Measurements from ENCODE around the gene LTO1.

LTO1 gene

DNA sequence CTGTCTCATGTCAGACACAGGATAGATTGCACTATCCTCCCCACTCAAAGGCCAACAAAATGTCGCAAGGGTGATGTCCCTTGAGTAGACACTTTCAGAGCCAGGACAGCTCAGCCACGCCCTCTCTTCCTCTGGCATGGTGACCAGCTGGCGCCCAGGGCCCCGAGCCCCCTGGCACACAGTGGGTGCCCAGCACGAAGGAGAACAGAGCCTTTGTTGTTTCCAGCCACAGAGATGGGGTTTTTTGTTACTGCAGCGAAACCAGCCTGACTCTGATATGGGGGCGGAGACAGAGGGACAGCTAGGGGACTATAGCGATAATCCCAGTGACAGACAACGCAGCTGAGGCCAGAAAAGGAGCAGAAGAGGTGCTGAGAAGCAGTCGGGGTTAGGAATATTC lies 57.5 kb downstream of the LTO1 start:
- Histone ChIP-seq H3K27ac (replicated peaks) (no peak overlapping the region), H3K27me3 (ENCODE audit: insufficient read depth, poor library complexity, severe bottlenecking) (no peaks in the 10 kb centered on the region), H3K4me3 (replicated peaks; ENCODE audit: insufficient read depth, low read length) (no peak overlapping the region)
- DNase-seq (ENCODE audit: low read depth in 1 of 2, low spot score in 1 of 2), result no peak
- TF ChIP-seq, protein P1, sequence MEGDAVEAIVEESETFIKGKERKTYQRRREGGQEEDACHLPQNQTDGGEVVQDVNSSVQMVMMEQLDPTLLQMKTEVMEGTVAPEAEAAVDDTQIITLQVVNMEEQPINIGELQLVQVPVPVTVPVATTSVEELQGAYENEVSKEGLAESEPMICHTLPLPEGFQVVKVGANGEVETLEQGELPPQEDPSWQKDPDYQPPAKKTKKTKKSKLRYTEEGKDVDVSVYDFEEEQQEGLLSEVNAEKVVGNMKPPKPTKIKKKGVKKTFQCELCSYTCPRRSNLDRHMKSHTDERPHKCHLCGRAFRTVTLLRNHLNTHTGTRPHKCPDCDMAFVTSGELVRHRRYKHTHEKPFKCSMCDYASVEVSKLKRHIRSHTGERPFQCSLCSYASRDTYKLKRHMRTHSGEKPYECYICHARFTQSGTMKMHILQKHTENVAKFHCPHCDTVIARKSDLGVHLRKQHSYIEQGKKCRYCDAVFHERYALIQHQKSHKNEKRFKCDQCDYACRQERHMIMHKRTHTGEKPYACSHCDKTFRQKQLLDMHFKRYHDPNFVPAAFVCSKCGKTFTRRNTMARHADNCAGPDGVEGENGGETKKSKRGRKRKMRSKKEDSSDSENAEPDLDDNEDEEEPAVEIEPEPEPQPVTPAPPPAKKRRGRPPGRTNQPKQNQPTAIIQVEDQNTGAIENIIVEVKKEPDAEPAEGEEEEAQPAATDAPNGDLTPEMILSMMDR (IDR thresholded peaks at IDR 0.05; ENCODE audit: insufficient read depth, low read length), result no peak
- no peak for TF ChIP-seq POLR2AphosphoS5 (IDR thresholded peaks at IDR 0.05; ENCODE audit: low read depth)
- TF ChIP-seq GABPA (IDR thresholded peaks at IDR 0.05; ENCODE audit: low read depth), result no peak
- TF ChIP-seq, protein P2, sequence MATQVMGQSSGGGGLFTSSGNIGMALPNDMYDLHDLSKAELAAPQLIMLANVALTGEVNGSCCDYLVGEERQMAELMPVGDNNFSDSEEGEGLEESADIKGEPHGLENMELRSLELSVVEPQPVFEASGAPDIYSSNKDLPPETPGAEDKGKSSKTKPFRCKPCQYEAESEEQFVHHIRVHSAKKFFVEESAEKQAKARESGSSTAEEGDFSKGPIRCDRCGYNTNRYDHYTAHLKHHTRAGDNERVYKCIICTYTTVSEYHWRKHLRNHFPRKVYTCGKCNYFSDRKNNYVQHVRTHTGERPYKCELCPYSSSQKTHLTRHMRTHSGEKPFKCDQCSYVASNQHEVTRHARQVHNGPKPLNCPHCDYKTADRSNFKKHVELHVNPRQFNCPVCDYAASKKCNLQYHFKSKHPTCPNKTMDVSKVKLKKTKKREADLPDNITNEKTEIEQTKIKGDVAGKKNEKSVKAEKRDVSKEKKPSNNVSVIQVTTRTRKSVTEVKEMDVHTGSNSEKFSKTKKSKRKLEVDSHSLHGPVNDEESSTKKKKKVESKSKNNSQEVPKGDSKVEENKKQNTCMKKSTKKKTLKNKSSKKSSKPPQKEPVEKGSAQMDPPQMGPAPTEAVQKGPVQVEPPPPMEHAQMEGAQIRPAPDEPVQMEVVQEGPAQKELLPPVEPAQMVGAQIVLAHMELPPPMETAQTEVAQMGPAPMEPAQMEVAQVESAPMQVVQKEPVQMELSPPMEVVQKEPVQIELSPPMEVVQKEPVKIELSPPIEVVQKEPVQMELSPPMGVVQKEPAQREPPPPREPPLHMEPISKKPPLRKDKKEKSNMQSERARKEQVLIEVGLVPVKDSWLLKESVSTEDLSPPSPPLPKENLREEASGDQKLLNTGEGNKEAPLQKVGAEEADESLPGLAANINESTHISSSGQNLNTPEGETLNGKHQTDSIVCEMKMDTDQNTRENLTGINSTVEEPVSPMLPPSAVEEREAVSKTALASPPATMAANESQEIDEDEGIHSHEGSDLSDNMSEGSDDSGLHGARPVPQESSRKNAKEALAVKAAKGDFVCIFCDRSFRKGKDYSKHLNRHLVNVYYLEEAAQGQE (IDR thresholded peaks at IDR 0.05; ENCODE audit: insufficient replicate concordance, low read depth), result no peak
- TF ChIP-seq SPI1 (IDR thresholded peaks at IDR 0.05; ENCODE audit: borderline replicate concordance, low read depth), result no peak

DNA sequence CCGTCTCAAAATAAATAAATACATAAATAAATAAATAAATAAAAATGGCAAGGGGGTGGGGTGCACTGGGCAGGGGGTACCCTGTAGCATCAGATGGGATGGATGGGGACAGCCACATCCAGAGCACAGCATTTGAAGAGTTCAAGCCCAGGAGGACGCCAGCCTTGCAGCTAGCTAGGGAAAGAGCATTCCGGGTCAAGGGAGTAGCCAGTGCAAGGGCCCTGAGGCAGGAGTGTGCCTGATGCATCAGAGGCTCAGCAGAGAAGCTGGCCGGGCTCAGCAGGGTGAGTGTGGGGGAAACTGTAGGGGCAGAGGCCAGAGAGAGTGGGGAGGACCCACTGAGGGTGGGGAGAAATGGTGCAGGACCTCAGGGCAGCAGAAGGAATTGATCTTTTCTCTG lies 57.9 kb downstream of the LTO1 start:
- DNase-seq (ENCODE audit: low read depth in 1 of 2, low spot score in 1 of 2), result no peak
- Histone ChIP-seq H3K4me3 (replicated peaks; ENCODE audit: insufficient read depth, low read length) (no peak overlapping the region), H3K27me3 (ENCODE audit: insufficient read depth, poor library complexity, severe bottlenecking) (no peaks in the 10 kb centered on the region), H3K27ac (replicated peaks) (no peak overlapping the region)
- TF ChIP-seq SPI1 (IDR thresholded peaks at IDR 0.05; ENCODE audit: borderline replicate concordance, low read depth) (no peak), GABPA (IDR thresholded peaks at IDR 0.05; ENCODE audit: low read depth) (no peak), POLR2AphosphoS5 (IDR thresholded peaks at IDR 0.05; ENCODE audit: low read depth) (no peak)
- TF ChIP-seq, protein P2 (IDR thresholded peaks at IDR 0.05; ENCODE audit: insufficient replicate concordance, low read depth), result no peak

Measured in HL-60 (cell line).